NT2/D1 (cell line): ENCODE results near the gene TERT.

ENCODE experiments used
- SUZ12 ChIP-seq: IDR thresholded peaks from 2 replicates; pipeline ENCODE4 v1.6.1; 2011; ENCODE audit not compliant: insufficient read length, insufficient read depth; ENCODE audit errors: extremely low read depth
- YY1 ChIP-seq: IDR thresholded peaks from 2 replicates; pipeline ENCODE4 v1.6.1; 2011; ENCODE audit not compliant: insufficient read length, insufficient read depth
- ZNF274 ChIP-seq: IDR thresholded peaks from 2 replicates; pipeline ENCODE4 v1.6.1; 2011; ENCODE audit warnings: mild to moderate bottlenecking, low read depth, low read length

- TF ChIP-seq YY1 (no peak), ZNF274 (no peak), SUZ12 (no peak)
Observed at GRCh38 chr5:1334831-1335539, 40.1 kb upstream of the TERT start.
